NCI-H510A treated with DMSO at 0.1 percent for 48 hours (cell line): Measurements from ENCODE around the gene CRMP1.

Experiments
- DNase-seq: peaks from one replicate; lab custom pipeline; 2025; lab: John Stamatoyannopoulos, UW

CRMP1 gene

DNA sequence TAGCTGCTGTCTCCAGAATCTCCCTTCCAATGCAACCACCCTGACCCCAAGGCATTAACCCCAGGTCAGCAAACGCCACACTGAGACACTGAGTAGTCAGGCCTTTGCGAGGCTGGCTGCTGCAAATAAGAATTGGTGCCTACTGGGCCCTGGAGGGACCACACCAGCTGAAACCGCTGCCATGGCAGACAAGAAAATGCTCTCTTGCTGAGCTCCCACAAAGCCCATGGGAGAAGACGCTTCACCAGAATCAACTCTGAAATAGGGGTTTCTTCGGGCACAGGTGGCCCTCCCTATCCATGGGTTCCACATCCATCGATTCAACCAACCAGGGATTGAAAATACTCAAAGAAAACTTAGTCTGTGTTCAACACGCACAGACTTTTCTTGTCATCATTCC lies 26.7 kb upstream of the CRMP1 start:
- DNase-seq: no peak

DNA sequence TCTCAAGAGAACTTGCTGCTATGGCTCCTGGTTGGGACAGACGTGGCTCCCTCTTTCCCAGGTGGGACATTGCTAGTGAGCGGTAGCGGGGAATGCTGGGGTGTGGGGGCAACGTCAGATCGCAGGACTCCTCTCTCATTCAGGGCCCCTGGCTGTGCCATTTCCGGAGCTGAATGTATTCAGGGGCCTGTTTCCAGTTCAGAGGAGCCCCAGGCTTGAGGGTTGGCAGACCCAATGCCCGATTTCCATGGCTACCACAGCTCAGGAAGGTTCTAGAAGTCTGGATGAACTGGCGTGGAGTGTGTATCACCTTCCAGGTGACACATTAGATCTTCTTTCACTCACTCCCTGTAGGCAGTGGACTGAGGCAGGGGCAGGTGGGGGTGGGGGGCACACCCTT lies 26.2 kb upstream of the CRMP1 start:
- DNase-seq: no peak

DNA sequence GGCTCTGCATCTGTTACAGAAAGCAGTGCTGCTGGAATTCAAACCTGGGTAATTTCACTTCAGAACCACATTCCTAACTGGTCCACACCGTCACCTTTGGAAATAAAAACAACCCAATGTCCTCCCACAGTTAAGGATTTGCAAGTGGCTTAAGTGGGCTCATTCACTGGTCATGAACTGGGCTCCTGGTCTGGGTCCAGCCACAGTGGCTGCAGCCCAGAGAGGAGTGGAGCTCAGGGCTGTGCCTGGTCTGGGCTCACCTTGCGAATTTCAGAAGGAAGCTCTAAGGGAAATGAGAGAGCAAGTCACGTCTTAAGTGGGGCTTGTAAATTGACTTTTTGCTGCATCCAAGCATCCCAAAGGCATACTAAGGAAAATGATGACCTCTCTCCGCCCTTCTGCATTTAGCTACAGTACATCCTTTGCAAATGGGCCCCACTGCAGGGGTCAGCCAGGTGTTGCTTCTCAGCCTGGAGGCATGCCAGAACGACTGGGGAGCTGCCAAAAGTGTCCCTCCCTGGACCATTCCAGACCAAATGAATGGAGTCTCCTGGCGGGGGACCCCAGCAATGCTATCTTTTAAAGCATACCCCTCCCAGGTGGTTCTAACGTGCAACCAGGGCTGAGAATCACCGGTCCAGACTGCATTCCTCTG lies 25.6 kb upstream of the CRMP1 start:
- DNase-seq: no peak

DNA sequence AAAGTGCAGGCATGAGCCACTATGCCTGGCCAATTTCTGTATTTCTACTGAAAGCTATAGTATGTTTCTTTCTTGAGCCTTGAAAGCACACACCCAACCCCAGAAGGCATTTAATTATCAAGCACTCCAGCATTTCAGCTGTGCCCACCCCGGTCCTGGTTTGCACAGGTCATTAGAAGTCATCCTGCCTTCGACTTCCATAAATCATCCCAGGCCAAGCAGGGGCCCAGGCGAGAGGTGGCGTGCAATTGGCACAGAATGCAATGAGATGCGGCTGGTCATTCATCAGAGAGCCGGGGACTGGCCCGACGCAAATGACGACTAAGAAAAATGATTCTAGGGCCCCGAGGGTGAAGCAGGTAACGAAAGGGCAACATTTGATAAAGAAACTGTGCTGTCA lies 24.8 kb upstream of the CRMP1 start:
- DNase-seq: no peak

DNA sequence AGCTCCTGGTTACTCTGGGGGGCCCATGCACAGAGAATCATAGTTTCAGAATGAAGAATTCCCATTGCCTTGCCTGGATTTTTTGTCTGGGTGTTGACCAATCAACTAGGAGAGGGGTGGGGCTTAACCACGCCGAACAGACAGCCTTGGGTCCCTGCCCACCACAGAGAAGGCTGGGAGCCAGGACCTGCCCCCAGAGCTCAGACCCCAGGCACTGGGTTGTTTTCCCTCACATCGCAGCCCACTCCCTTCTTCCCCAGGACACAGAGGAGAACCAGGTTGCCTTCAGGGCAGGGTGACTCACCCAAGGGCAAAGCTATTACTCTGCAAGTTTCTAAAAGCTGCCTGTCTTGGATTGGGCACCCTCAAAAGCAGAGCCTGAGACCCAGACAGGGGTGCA lies 23.3 kb upstream of the CRMP1 start:
- no peak for DNase-seq

DNA sequence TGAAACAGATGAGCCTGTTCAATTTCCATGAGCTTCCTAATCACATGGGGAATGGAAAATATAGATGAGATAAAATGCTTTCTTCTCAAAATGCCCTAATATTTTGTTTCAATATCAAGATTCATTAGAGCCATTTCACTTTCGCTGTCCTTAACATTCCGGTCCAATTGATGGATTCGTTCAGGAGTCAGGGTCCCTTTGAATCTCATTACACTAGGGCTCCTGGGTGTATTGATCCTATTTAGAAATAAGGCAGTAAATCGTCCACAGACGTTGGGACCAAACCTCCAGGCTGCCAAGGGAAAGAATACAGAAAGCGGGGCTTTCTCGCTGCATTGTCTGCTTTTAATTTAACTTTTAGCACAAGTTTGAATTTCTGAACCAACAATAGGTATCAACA lies 20.6 kb upstream of the CRMP1 start:
- DNase-seq: no peak

DNA sequence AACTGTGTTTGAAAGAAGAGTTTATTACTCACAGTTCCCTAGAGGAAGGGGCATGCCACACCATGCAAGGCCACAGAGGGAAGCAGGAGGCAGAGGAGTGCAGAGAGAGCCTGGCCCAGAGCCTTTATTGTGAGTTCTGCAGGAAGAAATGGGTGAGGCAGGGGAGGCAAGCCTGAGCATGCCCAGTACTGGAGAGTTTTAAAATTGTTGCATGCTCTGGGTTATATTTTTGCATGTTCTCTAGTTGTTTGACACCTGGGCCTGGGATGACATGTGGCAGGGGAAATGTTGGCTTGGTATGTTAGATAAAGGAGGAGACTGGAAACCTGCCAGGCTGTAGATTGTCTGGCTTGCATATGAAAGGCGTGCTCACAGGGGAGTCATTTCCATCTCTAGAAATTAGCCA lies 19.7 kb upstream of the CRMP1 start:
- no peak for DNase-seq

DNA sequence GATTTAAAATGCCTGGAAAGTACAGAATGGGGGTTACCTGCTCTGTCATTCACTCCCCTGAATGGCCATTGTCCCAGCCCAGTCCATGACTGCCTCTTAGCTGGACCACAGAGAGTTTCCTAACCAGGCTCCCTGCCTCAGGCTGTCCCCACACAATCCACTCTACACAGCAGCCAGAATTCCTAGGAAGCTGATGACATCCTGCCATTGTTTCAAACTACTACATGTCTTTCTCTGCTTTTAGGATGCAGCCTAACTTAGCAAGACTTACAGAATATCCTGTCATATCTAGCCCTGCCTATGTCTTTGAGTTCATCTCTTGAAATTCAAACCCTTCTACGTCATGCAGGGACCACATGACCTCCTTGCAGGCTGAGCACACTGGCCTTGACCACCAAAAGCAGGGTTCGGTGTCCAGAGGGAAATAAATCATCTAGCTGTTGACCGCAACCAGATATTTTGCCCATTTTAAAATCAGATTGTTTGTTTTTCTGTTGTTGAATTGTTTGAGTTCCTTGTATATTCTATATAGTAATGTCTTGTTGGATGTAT lies 16.1 kb upstream of the CRMP1 start:
- DNase-seq: no peak

DNA sequence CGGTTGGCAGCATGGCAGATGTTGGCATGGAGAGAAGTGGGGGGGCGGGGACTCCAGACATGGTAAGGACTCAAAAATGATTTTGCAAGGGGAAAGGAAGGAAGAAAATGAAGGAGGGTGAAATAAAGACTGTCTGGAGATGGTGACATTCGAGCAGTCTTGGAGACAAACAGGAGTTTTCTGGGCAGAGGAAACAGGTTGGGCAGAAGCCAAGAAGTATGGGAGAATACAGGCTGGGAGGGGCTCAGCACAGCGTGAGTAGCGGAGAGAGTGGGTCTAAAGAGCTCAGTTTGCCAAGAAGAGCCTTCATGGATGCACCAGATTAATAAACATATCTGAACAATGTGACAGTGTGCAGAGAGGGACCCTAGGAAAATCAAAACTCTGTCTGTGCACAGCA lies 13.3 kb upstream of the CRMP1 start:
- no peak for DNase-seq

DNA sequence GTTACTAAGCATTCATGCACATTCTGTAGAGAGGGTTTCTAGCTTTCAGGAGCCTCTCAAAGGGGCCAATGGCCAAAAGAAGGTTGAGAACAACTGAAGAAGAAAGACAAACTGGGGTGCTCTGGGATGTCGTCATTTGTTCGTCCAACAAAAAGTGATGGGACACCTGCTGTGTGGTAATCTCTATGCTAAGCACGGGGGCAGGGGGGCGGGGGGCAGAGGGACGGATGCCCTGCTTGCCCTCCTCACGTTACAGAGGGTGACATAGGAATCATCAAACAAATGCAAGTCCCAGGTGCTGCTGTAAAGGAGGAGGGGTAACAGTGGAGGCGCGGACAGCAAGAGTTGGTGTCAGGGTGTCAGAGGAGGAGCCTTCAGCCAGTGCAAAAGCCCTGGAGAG lies 12.8 kb upstream of the CRMP1 start:
- peak; percentile 47 for DNase-seq

DNA sequence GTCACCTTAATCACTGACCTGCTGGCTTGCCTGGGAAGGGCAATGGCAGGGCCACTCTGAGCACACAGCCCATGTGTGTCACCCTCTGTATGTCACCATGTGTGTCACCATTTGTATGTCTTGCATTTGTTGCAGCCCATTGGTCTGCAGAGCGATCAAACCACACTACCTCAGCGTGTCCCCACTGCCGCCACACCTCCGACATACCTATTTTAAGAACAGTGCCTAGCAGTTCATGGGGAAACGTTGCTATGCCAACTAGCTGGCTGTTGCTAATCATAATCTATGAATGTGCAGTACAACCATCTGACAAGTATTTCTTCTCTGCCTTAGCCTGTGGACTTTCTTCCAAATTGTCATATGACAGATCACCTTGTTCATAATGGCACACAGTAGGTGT lies 8.0 kb upstream of the CRMP1 start:
- no peak for DNase-seq

DNA sequence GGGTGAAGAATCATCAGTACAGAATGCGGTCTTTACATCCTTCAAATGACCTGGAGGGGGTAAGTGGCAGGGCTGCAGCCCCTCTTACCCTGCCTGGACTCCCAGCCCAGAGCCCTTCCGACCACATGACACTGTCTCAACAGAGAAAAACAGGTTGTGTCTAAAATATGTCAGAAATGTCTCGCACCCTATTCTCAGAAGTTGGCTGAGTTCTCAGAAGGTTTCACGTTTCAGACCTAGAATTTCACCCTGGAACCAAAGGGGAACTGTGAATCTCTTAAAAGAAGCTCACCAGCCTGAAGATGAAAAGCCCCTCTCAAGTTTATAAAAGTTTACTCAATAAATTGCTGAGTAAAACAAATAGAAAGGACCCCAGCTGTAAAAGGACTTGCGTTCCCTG lies 7.0 kb upstream of the CRMP1 start:
- DNase-seq: no peak

DNA sequence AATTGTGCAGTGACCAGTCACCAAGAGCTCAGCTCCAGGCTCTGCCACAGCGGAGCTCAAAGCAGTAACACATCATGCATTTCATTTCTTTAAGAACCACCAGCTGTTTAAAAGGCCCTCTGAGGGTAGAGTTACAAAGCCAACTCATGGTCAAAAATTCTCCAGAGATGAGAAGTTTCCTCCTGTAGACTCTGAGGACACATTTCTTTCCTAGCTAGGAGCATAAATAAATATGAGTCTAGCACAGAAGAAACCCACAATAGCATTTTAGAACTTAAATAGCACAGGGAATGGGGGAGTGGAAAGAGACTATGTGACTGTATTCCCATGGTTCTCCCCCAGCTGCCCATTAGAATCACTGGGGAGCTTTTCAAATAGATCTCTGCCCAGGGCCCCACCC lies 6.5 kb upstream of the CRMP1 start:
- DNase-seq: no peak

DNA sequence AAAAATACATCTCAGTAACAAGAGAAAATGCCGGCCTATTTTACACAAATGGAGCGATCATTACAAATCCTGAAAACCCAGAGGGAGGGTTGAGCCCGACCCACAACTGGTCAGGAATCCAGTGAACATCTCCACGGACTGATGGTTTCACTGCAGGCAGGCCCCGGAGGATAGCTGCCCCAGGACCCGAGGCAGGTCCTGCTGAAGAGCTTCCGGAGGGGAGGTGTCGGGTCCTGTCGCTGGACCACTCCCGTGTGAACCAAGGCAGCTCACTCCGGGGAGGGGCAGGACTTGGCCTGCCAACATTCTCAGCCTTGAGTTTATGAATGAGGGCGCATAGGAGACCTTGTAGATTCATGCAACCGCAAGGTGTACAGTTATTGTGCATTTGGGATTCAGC lies 4.8 kb upstream of the CRMP1 start:
- no peak for DNase-seq

DNA sequence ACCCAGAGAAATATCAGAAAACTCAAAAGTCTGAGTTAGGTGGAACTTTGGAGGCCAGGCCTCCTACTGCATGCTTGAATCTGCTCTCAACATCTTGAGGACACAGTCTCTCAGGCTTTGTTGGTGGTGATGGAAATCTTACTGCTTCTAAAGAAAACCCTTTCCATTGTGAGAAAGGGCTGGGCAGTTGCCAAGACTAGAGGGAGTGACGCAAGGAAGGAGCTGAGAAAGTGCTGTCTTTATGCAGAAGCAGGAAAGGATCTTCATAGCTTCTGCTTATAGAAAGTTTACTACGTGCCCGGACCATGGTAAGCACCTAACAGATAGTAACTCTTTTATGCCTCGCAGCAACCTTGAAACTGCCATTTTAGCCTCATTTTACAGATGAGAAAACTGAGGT lies 2.4 kb upstream of the CRMP1 start:
- DNase-seq: no peak

DNA sequence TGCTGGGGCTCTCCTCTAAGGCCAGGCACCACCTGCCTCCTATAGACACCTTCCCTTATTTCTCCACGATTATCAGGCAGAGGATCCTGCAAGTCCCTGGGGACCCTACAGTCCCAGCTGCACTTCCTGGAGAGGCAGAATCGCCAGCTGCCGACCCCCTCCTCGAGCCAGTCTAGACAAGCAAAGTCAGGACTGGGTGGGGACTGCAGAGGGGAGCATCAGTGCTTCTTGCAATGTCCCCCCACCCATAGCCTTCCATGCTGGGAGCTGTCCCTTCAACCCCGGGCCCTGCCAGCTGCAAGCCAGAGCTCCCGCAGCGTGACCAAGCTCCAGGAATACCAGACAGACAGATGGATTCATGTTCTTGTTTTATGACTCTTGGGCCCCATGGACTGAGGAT lies 1.4 kb upstream of the CRMP1 start:
- no peak for DNase-seq

DNA sequence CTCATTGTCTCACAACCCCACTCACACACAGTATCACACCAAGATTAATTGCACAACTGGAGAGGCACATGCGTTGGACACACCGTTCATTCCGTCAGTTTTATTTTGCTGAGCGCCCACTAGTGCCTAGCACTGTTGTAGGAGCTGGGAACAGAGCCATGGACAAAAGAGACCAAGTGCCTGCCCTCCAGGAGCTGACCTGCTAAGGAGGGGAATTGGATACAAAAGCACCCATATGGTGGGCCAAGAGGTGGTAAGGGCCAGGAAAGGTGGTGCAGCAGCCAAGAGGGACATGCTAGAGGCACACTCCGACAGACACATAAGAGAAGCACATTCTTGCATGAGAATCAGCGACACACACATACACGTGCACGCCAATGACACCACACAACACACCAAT lies 705 bp upstream of the CRMP1 start:
- DNase-seq: no peak

DNA sequence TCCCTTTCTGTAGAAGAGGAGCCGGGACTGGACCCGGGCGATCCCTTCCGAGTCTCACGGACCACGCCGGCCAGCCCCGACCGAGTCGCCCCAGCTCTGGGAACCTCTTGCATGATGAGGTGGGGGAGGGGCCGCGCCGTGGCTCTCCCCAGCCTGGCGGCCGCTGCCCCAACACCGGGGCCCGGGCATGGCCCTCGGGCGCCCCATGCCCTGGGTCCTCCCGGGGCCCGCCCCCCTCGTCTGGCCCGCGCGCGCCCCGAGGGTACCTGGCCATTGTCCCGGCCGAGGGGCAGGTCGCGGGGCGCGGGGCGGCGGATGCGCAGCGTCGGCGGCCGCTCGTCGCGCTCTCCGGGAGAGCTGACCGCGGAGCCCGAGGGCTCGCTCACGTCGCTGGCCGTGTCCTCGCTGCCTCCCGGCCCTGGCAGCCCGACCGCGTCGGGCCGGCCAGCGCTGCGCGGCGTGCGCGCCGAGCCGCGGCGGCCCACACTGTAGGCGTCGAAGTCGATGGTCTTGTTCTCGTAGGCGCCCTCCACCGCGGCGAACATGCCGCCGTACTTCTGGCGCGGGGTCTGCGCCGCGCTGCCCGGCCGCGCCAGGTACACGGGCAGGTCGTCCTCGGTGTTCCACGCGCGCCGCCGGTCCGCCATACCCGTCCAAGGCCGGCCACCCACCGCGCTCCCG lies 423 bp downstream of the CRMP1 start:
- no peak for DNase-seq

DNA sequence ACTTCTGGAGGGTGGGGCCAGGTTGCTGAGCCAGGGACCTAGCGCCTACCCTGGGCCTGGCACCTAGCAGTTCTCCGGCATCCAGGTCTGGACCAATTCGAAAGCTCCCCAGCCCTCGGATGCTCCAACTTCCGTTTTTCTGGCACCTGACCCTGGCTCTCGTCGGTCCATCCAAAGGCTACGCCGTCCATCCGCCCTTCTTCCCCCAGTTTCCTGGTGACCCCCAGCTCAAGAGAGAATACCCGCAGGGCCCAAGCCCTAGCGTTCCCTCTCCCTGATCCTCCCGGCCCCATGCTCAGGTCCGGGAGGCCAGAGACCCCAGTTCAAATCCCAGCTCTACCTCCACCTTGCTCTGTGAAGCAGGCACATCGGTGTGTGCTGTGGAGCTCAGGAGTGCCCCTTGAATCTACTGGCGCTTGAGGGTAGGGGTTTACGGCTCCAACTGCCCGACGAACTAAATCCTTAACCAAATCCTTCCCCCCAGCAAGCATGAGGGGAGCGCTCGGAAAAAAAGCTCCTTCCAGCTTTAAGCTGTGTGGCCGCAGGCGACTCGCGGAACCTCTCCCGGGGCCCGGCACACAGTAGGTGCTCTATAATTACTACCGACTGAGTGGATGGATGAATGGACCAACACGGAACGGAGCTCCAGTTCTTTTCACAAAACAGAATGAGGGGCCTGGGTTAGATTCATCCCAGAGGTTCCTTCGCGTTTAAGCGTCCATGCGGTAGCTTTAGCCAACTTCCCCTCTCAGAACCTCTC lies 1.1 kb downstream of the CRMP1 start:
- DNase-seq: no peak

DNA sequence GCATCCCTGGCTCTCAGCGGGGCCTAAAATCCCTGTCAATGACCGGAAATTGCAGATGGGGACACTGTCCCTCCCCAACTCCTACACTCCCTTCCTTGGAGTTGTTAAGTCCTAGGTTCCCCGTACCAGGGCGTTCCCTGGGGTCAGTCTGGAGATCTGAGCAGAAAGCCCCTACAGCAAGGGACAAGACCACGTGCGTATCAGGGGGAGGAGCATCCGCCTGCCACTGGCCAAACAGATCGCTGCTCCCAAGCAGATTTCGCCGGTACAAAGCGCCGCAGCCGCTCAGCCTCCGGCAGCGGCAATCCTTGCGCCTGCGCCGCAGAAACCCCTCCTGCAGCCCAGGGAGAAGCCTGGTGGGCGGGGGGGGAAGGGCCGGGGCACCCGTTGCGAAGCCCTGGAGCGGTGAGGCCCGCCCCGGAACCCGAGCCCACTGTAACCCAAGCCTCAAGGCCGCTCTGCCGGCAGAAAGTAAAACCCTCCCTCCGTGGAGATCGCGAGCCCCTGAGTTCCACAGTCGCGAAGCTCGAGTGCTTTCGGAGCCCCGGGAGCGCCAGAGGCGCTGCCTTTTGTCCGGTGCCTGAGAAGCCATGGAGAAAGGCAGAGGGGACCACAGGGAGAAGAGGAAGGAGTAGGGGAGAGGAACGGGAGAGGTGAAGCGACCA lies 2.7 kb downstream of the CRMP1 start:
- peak; percentile 69 for DNase-seq

DNA sequence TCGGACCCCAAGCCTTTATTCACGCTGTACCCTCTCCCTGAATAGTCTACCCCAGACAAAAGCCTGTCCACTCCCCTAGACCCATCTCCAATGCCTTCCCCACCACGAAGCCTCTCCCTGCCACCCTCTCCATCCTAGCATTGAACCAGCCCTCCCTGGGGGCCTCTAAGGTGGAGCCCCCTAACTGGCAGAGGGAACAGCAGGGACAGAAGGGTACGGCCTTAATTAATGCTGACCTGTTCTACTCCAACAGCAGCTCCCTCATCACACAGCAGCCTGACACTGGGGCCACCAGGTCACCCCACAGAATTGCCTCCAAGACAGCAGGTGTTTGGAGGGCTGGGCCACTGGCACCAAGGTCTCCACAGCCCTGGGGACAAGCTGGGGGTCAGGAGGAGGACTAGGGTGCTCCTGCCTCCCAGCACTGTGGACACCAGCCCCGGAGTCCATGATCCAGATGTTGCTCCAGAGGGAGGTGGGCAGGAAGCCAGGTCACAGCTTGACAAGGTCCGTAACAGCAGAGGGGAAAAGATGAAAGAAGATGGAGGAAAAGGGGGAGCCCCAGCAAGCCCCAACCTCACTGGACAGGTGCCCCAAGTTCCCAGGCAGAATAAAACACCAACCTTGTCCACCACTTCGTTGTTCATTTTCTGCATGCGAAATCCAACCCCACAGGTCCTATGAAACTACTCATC lies 3.7 kb downstream of the CRMP1 start:
- no peak for DNase-seq
